ENCODE measurements around the gene NDUFAF2. TPM values are rescaled to one million over a fixed set of nuclear protein-coding genes. Genes with fewer than 3 reads are reported as not detected.
A peak's percentile ranks its signal among the peaks of the same experiment; 100 is the strongest.

NDUFAF2 gene
- total and polyA plus RNA-seq, 2 experiments from 2014 or later = 31.6 to 155 TPM

- TF ChIP-seq JUNB (IDR thresholded peaks at IDR 0.05; ENCODE audit: unreplicated experiment) = no peak
- TF ChIP-seq, protein P1, sequence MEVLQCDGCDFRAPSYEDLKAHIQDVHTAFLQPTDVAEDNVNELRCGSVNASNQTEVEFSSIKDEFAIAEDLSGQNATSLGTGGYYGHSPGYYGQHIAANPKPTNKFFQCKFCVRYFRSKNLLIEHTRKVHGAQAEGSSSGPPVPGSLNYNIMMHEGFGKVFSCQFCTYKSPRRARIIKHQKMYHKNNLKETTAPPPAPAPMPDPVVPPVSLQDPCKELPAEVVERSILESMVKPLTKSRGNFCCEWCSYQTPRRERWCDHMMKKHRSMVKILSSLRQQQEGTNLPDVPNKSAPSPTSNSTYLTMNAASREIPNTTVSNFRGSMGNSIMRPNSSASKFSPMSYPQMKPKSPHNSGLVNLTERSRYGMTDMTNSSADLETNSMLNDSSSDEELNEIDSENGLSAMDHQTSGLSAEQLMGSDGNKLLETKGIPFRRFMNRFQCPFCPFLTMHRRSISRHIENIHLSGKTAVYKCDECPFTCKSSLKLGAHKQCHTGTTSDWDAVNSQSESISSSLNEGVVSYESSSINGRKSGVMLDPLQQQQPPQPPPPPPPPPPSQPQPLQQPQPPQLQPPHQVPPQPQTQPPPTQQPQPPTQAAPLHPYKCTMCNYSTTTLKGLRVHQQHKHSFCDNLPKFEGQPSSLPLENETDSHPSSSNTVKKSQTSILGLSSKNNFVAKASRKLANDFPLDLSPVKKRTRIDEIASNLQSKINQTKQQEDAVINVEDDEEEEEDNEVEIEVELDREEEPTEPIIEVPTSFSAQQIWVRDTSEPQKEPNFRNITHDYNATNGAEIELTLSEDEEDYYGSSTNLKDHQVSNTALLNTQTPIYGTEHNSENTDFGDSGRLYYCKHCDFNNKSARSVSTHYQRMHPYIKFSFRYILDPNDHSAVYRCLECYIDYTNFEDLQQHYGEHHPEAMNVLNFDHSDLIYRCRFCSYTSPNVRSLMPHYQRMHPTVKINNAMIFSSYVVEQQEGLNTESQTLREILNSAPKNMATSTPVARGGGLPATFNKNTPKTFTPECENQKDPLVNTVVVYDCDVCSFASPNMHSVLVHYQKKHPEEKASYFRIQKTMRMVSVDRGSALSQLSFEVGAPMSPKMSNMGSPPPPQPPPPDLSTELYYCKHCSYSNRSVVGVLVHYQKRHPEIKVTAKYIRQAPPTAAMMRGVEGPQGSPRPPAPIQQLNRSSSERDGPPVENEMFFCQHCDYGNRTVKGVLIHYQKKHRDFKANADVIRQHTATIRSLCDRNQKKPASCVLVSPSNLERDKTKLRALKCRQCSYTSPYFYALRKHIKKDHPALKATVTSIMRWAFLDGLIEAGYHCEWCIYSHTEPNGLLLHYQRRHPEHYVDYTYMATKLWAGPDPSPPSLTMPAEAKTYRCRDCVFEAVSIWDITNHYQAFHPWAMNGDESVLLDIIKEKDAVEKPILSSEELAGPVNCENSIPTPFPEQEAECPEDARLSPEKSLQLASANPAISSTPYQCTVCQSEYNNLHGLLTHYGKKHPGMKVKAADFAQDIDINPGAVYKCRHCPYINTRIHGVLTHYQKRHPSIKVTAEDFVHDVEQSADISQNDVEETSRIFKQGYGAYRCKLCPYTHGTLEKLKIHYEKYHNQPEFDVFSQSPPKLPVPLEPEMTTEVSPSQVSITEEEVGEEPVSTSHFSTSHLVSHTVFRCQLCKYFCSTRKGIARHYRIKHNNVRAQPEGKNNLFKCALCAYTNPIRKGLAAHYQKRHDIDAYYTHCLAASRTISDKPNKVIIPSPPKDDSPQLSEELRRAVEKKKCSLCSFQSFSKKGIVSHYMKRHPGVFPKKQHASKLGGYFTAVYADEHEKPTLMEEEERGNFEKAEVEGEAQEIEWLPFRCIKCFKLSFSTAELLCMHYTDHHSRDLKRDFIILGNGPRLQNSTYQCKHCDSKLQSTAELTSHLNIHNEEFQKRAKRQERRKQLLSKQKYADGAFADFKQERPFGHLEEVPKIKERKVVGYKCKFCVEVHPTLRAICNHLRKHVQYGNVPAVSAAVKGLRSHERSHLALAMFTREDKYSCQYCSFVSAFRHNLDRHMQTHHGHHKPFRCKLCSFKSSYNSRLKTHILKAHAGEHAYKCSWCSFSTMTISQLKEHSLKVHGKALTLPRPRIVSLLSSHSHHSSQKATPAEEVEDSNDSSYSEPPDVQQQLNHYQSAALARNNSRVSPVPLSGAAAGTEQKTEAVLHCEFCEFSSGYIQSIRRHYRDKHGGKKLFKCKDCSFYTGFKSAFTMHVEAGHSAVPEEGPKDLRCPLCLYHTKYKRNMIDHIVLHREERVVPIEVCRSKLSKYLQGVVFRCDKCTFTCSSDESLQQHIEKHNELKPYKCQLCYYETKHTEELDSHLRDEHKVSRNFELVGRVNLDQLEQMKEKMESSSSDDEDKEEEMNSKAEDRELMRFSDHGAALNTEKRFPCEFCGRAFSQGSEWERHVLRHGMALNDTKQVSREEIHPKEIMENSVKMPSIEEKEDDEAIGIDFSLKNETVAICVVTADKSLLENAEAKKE (CRISPR knock-in tag; IDR thresholded peaks at IDR 0.05) = no peak
- no peak for TF ChIP-seq STAT1 (IDR thresholded peaks at IDR 0.05; ENCODE audit: unreplicated experiment)
- TF ChIP-seq EZH2phosphoT487 (IDR thresholded peaks at IDR 0.05; ENCODE audit: unreplicated experiment) = no peak
- no peak for TF ChIP-seq ZNF331 (CRISPR knock-in tag; IDR thresholded peaks at IDR 0.05; ENCODE audit: low read depth)
- no peak for TF ChIP-seq EZH2 (IDR thresholded peaks at IDR 0.05; ENCODE audit: low read depth, unreplicated experiment)
Measured at GRCh38 chr5:61009907-61010306, 64.9 kb downstream of the NDUFAF2 start (continued).

DNA sequence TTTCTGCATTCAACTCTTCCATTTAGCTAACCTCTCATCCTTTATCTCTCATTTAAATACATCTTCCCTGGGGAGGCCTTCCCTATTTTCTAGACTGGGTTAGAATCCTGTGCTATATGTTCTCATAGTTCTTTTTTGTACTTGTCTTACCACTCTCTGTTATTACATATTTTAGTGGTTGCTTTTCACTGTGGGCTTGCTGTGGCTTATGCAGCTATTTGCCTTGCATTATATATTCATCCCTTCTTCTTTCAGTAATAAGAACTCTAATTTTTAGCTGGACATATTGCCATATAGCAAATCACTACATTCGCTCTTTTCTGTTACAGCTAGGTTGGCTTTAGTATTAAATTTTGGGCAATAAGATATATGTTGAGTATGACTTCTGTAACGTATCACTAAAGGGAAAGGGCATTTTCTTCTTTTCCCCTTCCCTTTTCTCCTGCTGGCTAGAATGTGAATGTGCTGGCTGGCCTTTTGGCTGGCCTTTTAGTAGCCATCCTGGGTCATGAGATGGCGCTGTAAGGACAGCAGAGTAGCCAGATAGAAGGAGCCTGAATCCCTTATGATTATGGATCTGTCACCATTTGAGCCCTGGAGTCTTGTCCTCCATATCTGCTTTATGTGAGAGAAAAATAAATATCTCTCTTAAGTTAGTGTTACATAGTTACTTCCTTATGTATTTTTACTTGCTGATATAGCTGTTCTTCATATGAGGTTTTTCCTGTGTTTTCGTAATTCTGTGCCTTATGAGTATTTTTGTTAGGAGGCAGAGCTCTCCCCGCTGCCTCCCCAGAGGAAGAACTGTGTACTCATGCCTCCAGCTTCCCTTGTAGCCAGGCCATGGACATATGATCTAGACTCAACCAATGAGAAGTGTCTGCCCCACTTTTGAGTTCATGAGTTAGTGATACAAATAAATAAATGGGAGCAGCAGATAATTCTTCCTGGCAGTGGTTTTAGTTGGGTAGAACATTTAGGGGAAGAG, 65.8 kb downstream of the NDUFAF2 start:
- Histone ChIP-seq H3K4me3 (no peak overlapping the region), H3F3A (replicated peaks; ENCODE audit: low read depth) (no peaks in the 10 kb centered on the region), H3K36me3 (ENCODE audit: insufficient read depth) (no peaks in the 10 kb centered on the region), H3K79me2 (replicated peaks; ENCODE audit: insufficient read depth) (peaks cover 6% of the 10 kb centered on the region; the same call in 1 of the 2 replicates), H2AFZ (no peak overlapping the region), H3K27me3 (ENCODE audit: insufficient read depth) (no peaks in the 10 kb centered on the region), H3K4me2 (no peak overlapping the region), H4K20me1 (replicated peaks; ENCODE audit: insufficient read depth) (0 out of 2 replicates have a peak, but pooled peaks cover 5% of the 10 kb centered on the region), H3K4me1 (ENCODE audit: insufficient read depth) (no peaks in the 10 kb centered on the region), H3K27ac (ENCODE audit: low read depth) (no peak overlapping the region), H3K9me2 (ENCODE audit: insufficient read depth) (no peaks in the 10 kb centered on the region)
- DNase-seq (ENCODE audit: low spot score) (peak; percentile 81), ATAC-seq (peak; percentile 97)
- no peaks in the 10 kb centered on the region; the same call in 2 of the 3 replicates for H3K9me3 Mint-ChIP-seq
- TF ChIP-seq CTCF (conservative IDR thresholded peaks at IDR 0.05; ENCODE audit: low read depth in 2 of 2) (peak; percentile 81 to 82), EZH2phosphoT487 (IDR thresholded peaks at IDR 0.05; ENCODE audit: unreplicated experiment) (no peak), JUNB (IDR thresholded peaks at IDR 0.05; ENCODE audit: unreplicated experiment) (no peak), ZNF114 (CRISPR knock-in tag; IDR thresholded peaks at IDR 0.05) (no peak)
- H3K4me1 Mint-ChIP-seq = no peaks in the 10 kb centered on the region
- H3K27me3 Mint-ChIP-seq (ENCODE audit: insufficient read depth, low read depth, poor library complexity) = no peaks in the 10 kb centered on the region
- no peaks in the 10 kb centered on the region; the same call in 2 of the 3 replicates for H3K36me3 Mint-ChIP-seq (ENCODE audit: low read depth)
- H3K4me3 Mint-ChIP-seq = no peak overlapping the region
- no peak overlapping the region for H3K27ac Mint-ChIP-seq

Measured in GM23338 (cell line).